K562 (cell line): Measurements from ENCODE around the gene SLC20A1.

ENCODE experiments used
- HDAC6 ChIP-seq: IDR thresholded peaks from 2 replicates; pipeline ENCODE4 v1.6.1; 2012; ENCODE audit warnings: low read depth, mild to moderate bottlenecking, control low read depth, inconsistent platforms, low read length, moderate library complexity
- HOXB6 ChIP-seq: fragments of 250-450 bp; sonication (Bioruptor Pico); IDR thresholded peaks from 2 replicates; pipeline ENCODE4 v1.5.1; 2022; ENCODE audit warnings: mild to moderate bottlenecking, borderline replicate concordance
- PHF8 ChIP-seq: fragments of 200-600 bp; sonication (generic); IDR thresholded peaks from 2 replicates; pipeline ENCODE4 v1.6.1; 2012; ENCODE audit warnings: mixed run types, mild to moderate bottlenecking, inconsistent platforms, low read length, moderate library complexity, borderline replicate concordance
- SMAD3 ChIP-seq: fragments of 450-650 bp; formaldehyde crosslinking; conservative IDR thresholded peaks from 2 replicates; pipeline ENCODE4 v1.4.0; 2020; ENCODE audit warnings: mild to moderate bottlenecking

- TF ChIP-seq PHF8: no peak
- TF ChIP-seq HDAC6: no peak
- no peak for TF ChIP-seq SMAD3 (CRISPR knock-in tag)
- TF ChIP-seq HOXB6 (CRISPR knock-in tag): no peak
These were observed 44.0 kb upstream of the SLC20A1 start for GRCh38 chr2:112601754-112602153.
